ENCODE data around the gene IRF2BP1.

IRF2BP1 gene

DNA sequence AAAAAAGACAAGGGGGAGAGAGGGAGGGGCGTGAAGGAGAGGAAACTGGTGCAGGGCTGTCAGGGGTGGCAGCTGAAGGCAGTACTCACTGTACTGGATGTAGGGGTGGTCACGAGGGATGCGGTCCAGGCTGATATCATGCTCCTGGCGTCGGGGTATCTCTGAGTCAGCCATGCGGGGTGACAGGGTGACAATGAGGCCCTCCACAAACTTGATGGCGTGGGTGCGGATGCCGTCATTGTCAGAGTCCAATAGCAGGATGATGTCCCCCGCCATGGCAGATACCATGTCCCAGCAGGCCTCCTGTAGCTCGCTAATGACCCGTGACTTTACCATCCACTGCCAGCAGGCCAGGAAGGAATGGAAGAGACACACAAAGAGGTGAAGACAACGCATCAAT, 38.3 kb downstream of the IRF2BP1 start:
- no peak overlapping the region for H3K4me3 ChIP-seq (ENCODE audit: low read depth, low read length)
- ChIA-PET POLR2A (interaction anchor here (0.6 kb wide), 1 partner anchor 139 kb away, joined by 3 read pairs; no protein-coding TSS in a partner anchor), CTCF (interaction anchor here (0.7 to 2.4 kb wide), 2 partner anchors 30 to 89 kb away, joined by 3 to 18 read pairs; no protein-coding TSS in a partner anchor)
- TF ChIP-seq SCRT1 (tag by site-specific recombination; IDR thresholded peaks at IDR 0.05; ENCODE audit: borderline replicate concordance) (no peak), ZNF660 (tag by site-specific recombination; IDR thresholded peaks at IDR 0.05) (no peak), ZNF561 (tag by site-specific recombination; IDR thresholded peaks at IDR 0.05; ENCODE audit: borderline replicate concordance) (no peak), ZNF114 (tag by site-specific recombination; IDR thresholded peaks at IDR 0.05) (no peak), ZNF274 (IDR thresholded peaks at IDR 0.05; ENCODE audit: low read length) (no peak), ZNF274 (tag by site-specific recombination; IDR thresholded peaks at IDR 0.05; ENCODE audit: borderline replicate concordance) (no peak)
- TF ChIP-seq, protein P1, sequence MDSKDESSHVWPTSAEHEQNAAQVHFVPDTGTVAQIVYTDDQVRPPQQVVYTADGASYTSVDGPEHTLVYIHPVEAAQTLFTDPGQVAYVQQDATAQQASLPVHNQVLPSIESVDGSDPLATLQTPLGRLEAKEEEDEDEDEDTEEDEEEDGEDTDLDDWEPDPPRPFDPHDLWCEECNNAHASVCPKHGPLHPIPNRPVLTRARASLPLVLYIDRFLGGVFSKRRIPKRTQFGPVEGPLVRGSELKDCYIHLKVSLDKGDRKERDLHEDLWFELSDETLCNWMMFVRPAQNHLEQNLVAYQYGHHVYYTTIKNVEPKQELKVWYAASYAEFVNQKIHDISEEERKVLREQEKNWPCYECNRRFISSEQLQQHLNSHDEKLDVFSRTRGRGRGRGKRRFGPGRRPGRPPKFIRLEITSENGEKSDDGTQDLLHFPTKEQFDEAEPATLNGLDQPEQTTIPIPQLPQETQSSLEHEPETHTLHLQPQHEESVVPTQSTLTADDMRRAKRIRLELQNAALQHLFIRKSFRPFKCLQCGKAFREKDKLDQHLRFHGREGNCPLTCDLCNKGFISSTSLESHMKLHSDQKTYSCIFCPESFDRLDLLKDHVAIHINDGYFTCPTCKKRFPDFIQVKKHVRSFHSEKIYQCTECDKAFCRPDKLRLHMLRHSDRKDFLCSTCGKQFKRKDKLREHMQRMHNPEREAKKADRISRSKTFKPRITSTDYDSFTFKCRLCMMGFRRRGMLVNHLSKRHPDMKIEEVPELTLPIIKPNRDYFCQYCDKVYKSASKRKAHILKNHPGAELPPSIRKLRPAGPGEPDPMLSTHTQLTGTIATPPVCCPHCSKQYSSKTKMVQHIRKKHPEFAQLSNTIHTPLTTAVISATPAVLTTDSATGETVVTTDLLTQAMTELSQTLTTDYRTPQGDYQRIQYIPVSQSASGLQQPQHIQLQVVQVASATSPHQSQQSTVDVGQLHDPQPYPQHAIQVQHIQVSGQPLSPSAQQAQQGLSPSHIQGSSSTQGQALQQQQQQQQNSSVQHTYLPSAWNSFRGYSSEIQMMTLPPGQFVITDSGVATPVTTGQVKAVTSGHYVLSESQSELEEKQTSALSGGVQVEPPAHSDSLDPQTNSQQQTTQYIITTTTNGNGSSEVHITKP (tag by site-specific recombination; IDR thresholded peaks at IDR 0.05): peak; percentile 99
- peaks cover 79 to 96% of the 10 kb centered on the region in 2 experiments for H3K36me3 ChIP-seq (ENCODE audit: control insufficient read depth in 2 of 2, insufficient read depth in 1 of 2, low read length in 2 of 2)
- no peaks in the 10 kb centered on the region for H3K9me3 ChIP-seq (ENCODE audit: control insufficient read depth, insufficient read depth, low read depth, low read length)
- H3K27ac ChIP-seq (ENCODE audit: extremely low read depth, low read depth, low read length): no peak overlapping the region
- no peaks in the 10 kb centered on the region for H3K4me1 ChIP-seq (ENCODE audit: control insufficient read depth, insufficient read depth, low read length)

DNA sequence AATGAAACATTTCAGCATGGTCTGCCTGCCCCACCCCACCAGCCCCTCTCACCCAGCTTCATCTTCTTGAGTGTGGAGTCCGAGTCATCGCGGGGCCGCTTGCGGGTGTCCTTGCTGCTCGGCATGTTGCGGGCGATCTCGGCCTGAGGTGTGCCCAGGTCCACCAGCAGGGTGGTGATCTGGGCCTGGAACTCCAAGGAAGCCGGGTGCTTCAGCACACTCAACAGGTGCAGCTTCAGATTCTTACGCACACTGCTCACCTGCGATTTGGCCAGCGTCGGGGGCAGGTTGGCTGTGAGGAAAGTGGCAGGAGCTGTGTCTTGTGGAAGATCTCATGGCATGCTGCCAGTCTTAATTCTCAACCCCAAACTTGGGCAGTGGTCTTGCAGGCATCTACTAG, 43.7 kb downstream of the IRF2BP1 start:
- Histone ChIP-seq H3K4me3 (ENCODE audit: low read depth, low read length) (no peak overlapping the region), H3K27ac (ENCODE audit: extremely low read depth, low read depth, low read length) (peak overlapping the region; percentile 13; the same call in 1 of the 2 replicates), H3K36me3 (ENCODE audit: control insufficient read depth in 2 of 2, insufficient read depth in 1 of 2, low read length in 2 of 2) (peaks cover 84 to 87% of the 10 kb centered on the region in 2 experiments), H3K9me3 (ENCODE audit: control insufficient read depth, insufficient read depth, low read depth, low read length) (no peaks in the 10 kb centered on the region), H3K4me1 (ENCODE audit: control insufficient read depth, insufficient read depth, low read length) (no peaks in the 10 kb centered on the region)
- ChIA-PET CTCF (interaction anchor here (0.8 to 1.3 kb wide), 4 partner anchors 19 to 168 kb away, joined by 3 to 13 read pairs (median 3); no protein-coding TSS in a partner anchor), POLR2A (no interaction called here)
- no peak for TF ChIP-seq ZNF157 (tag by site-specific recombination; IDR thresholded peaks at IDR 0.05)
- peak; percentile 87 for TF ChIP-seq SCRT2 (tag by site-specific recombination; IDR thresholded peaks at IDR 0.05)
- TF ChIP-seq SCRT1 (tag by site-specific recombination; IDR thresholded peaks at IDR 0.05; ENCODE audit: borderline replicate concordance): peak; percentile 68; the same call in 1 of the 2 replicates
- no peak for TF ChIP-seq ZNF239 (tag by site-specific recombination; IDR thresholded peaks at IDR 0.05)

DNA sequence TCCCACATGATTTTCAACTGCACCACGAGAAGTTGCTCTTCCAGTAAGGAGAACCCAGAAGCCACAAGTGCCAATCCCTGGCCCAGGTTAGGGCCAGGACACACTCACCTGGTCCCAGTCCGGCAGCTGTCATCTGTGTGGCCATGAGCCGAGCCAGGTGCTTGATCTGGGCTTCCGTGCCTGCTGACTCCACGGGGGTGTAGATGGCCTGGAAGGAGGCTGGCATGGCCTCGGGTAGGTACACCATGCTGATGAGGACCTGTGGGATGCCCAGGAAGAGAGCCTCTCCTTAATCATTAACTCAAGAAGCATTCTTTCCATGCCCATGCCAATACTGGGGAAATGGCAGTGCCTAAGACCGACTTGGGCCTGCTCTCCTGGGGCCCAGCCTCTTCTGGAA, 51.0 kb downstream of the IRF2BP1 start:
- H3K4me1 ChIP-seq (ENCODE audit: control insufficient read depth, insufficient read depth, low read length): no peaks in the 10 kb centered on the region
- no peak overlapping the region for H3K4me3 ChIP-seq (ENCODE audit: low read depth, low read length)
- TF ChIP-seq ZNF426 (tag by site-specific recombination; IDR thresholded peaks at IDR 0.05) (no peak), REPIN1 (tag by site-specific recombination; IDR thresholded peaks at IDR 0.05; ENCODE audit: low read depth) (no peak), ZNF214 (tag by site-specific recombination; IDR thresholded peaks at IDR 0.05; ENCODE audit: borderline replicate concordance) (no peak), ZBTB8A (tag by site-specific recombination; IDR thresholded peaks at IDR 0.05) (no peak), ZNF132 (tag by site-specific recombination; IDR thresholded peaks at IDR 0.05; ENCODE audit: borderline replicate concordance) (no peak), ZNF830 (tag by site-specific recombination; IDR thresholded peaks at IDR 0.05; ENCODE audit: low read depth) (no peak), ZNF155 (tag by site-specific recombination; IDR thresholded peaks at IDR 0.05) (no peak), ZNF629 (tag by site-specific recombination; IDR thresholded peaks at IDR 0.05) (no peak), ZNF791 (tag by site-specific recombination; IDR thresholded peaks at IDR 0.05) (no peak), ZNF169 (tag by site-specific recombination; IDR thresholded peaks at IDR 0.05) (no peak), GLIS2 (tag by site-specific recombination; IDR thresholded peaks at IDR 0.05) (no peak), FEZF1 (tag by site-specific recombination; IDR thresholded peaks at IDR 0.05) (no peak)
- TF ChIP-seq, protein P2, sequence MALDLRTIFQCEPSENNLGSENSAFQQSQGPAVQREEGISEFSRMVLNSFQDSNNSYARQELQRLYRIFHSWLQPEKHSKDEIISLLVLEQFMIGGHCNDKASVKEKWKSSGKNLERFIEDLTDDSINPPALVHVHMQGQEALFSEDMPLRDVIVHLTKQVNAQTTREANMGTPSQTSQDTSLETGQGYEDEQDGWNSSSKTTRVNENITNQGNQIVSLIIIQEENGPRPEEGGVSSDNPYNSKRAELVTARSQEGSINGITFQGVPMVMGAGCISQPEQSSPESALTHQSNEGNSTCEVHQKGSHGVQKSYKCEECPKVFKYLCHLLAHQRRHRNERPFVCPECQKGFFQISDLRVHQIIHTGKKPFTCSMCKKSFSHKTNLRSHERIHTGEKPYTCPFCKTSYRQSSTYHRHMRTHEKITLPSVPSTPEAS (tag by site-specific recombination; IDR thresholded peaks at IDR 0.05): no peak
- TF ChIP-seq, protein P3, sequence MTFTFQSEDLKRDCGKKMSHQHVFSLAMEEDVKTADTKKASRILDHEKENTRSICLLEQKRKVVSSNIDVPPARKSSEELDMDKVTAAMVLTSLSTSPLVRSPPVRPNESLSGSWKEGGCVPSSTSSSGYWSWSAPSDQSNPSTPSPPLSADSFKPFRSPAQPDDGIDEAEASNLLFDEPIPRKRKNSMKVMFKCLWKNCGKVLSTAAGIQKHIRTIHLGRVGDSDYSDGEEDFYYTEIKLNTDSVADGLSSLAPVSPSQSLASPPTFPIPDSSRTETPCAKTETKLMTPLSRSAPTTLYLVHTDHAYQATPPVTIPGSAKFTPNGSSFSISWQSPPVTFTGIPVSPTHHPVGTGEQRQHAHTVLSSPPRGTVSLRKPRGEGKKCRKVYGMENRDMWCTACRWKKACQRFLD (tag by site-specific recombination; IDR thresholded peaks at IDR 0.05): no peak
- POLR2A ChIA-PET: no interaction called here
- CTCF ChIA-PET: interaction anchor here (0.7 to 4.3 kb wide), 3 partner anchors 18 to 36 kb away, joined by 3 to 28 read pairs (median 4); no protein-coding TSS in a partner anchor
- H3K9me3 ChIP-seq (ENCODE audit: control insufficient read depth, insufficient read depth, low read depth, low read length): no peaks in the 10 kb centered on the region
- no peak overlapping the region for H3K27ac ChIP-seq (ENCODE audit: extremely low read depth, low read depth, low read length)
- peaks cover 77 to 85% of the 10 kb centered on the region in 2 experiments for H3K36me3 ChIP-seq (ENCODE audit: control insufficient read depth in 2 of 2, insufficient read depth in 1 of 2, low read length in 2 of 2)

Measured in HEK293 (cell line).